ENCODE data around the gene CXCL17.
"Not testable (repeated sequence)": the region's sequence is repeated elsewhere in the genome, so short reads cannot be mapped to it uniquely, and the experiment has no call there.

Gene CXCL17

GRCh38 chr19:42442833-42443232 lies at the start of gene CXCL17:
Gene CXCL17 (minus strand): TSS chr19:42442946. CDS start chr19:42442832, 114 bp downstream.
- no peaks in the 10 kb centered on the region for H3K27me3 ChIP-seq
- H3K36me3 ChIP-seq = no peaks in the 10 kb centered on the region
- peaks cover 30 to 46% of the 10 kb centered on the region in 2 experiments for H3K4me1 ChIP-seq (ENCODE audit: control insufficient read depth in 1 of 2, insufficient read depth in 1 of 2, low read depth in 1 of 2, low read length in 1 of 2)
- H3K4me3 ChIP-seq (ENCODE audit: low read depth in 1 of 2, low read length in 1 of 2) = peak within 1 kb of the TSS in 1 of 2 experiments; percentile 24
- peak within 1 kb of the TSS; percentile 66 for H3K27ac ChIP-seq
- TF ChIP-seq CTCF (IDR thresholded peaks at IDR 0.05) = no peak
- H3K9me3 ChIP-seq = no peaks in the 10 kb centered on the region

- Histone ChIP-seq H3K4me3 (ENCODE audit: low read depth in 1 of 2, low read length in 1 of 2) (no peak overlapping the region), H3K36me3 (no peaks in the 10 kb centered on the region), H3K27ac (no peak overlapping the region), H3K4me1 (ENCODE audit: control insufficient read depth in 1 of 2, insufficient read depth in 1 of 2, low read depth in 1 of 2, low read length in 1 of 2) (peaks cover 0 to 11% of the 10 kb centered on the region in 2 experiments), H3K27me3 (no peaks in the 10 kb centered on the region), H3K9me3 (no peaks in the 10 kb centered on the region)
- no peak for TF ChIP-seq CTCF (IDR thresholded peaks at IDR 0.05)
Observed at GRCh38 chr19:42488783-42489521, 46.2 kb upstream of the CXCL17 start.

- Histone ChIP-seq H3K4me3 (ENCODE audit: low read depth in 1 of 2, low read length in 1 of 2) (no peak overlapping the region), H3K36me3 (no peaks in the 10 kb centered on the region), H3K27ac (no peak overlapping the region), H3K27me3 (no peaks in the 10 kb centered on the region), H3K4me1 (ENCODE audit: control insufficient read depth in 1 of 2, insufficient read depth in 1 of 2, low read depth in 1 of 2, low read length in 1 of 2) (peaks cover 4 to 17% of the 10 kb centered on the region in 2 experiments), H3K9me3 (no peaks in the 10 kb centered on the region)
- no peak for TF ChIP-seq CTCF (IDR thresholded peaks at IDR 0.05)
Observed at GRCh38 chr19:42487798-42488178, 45.0 kb upstream of the CXCL17 start.

- H3K27ac ChIP-seq = no peak overlapping the region
- peaks cover 7 to 22% of the 10 kb centered on the region in 2 experiments for H3K4me1 ChIP-seq (ENCODE audit: control insufficient read depth in 1 of 2, insufficient read depth in 1 of 2, low read depth in 1 of 2, low read length in 1 of 2)
- no peaks in the 10 kb centered on the region for H3K27me3 ChIP-seq
- no peak overlapping the region for H3K4me3 ChIP-seq (ENCODE audit: low read depth in 1 of 2, low read length in 1 of 2)
- TF ChIP-seq CTCF (IDR thresholded peaks at IDR 0.05) = no peak
- no peaks in the 10 kb centered on the region for H3K9me3 ChIP-seq
- H3K36me3 ChIP-seq = no peaks in the 10 kb centered on the region
Observed at GRCh38 chr19:42487032-42487797, 44.5 kb upstream of the CXCL17 start.

GRCh38 chr19:42485036-42485435 lies 42.3 kb upstream of the CXCL17 start:
- peaks cover 29 to 44% of the 10 kb centered on the region in 2 experiments for H3K4me1 ChIP-seq (ENCODE audit: control insufficient read depth in 1 of 2, insufficient read depth in 1 of 2, low read depth in 1 of 2, low read length in 1 of 2)
- not testable (repeated sequence) for H3K27ac ChIP-seq, H3K9me3 ChIP-seq

More at GRCh38 chr19:42485036-42485435, 42.3 kb upstream of the CXCL17 start:
- not testable (repeated sequence) for H3K27me3 ChIP-seq; H3K4me3 ChIP-seq (ENCODE audit: low read depth in 1 of 2, low read length in 1 of 2); H3K36me3 ChIP-seq
